RWPE1 (cell line): ENCODE data around the gene EOGT.

Source experiments
- CTCF ChIA-PET: fragments of 350-600 bp; sonication (Branson Sonifier 250); formaldehyde crosslinking; extraction: SDS; loops from one replicate; lab custom pipeline; 2021; lab: Yijun Ruan, JAX
- POLR2A ChIA-PET: fragments of 400-600 bp; formaldehyde crosslinking; extraction: SDS; loops from one replicate; lab custom pipeline; 2020; ENCODE audit warnings: antibody characterized with exemption; ENCODE audit not compliant: low non-redundant PET; lab: Yijun Ruan, JAX
- DNase-seq: peaks from one replicate; pipeline ENCODE4 v3.0.0; 2012; ENCODE audit warnings: low spot score
- H3K27ac ChIP-seq: fragments of 450-650 bp; 2 replicates; pipeline ENCODE4 v1.5.1; 2017
- TF ChIP-seq, protein P1 (sequence below): fragments of 450-650 bp; conservative IDR thresholded peaks from 2 replicates; pipeline ENCODE4 v1.5.1; 2017; ENCODE audit warnings: low read depth, mild to moderate bottlenecking

The EOGT gene

GRCh38 chr3:69011096-69011730 lies 2.3 kb downstream of the EOGT start:
- DNase-seq, result no peak
- no peak overlapping the region for H3K27ac ChIP-seq
- ChIA-PET POLR2A (no interaction called here), CTCF (no interaction called here)
- TF ChIP-seq, protein P1, sequence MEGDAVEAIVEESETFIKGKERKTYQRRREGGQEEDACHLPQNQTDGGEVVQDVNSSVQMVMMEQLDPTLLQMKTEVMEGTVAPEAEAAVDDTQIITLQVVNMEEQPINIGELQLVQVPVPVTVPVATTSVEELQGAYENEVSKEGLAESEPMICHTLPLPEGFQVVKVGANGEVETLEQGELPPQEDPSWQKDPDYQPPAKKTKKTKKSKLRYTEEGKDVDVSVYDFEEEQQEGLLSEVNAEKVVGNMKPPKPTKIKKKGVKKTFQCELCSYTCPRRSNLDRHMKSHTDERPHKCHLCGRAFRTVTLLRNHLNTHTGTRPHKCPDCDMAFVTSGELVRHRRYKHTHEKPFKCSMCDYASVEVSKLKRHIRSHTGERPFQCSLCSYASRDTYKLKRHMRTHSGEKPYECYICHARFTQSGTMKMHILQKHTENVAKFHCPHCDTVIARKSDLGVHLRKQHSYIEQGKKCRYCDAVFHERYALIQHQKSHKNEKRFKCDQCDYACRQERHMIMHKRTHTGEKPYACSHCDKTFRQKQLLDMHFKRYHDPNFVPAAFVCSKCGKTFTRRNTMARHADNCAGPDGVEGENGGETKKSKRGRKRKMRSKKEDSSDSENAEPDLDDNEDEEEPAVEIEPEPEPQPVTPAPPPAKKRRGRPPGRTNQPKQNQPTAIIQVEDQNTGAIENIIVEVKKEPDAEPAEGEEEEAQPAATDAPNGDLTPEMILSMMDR, result no peak

DNA sequence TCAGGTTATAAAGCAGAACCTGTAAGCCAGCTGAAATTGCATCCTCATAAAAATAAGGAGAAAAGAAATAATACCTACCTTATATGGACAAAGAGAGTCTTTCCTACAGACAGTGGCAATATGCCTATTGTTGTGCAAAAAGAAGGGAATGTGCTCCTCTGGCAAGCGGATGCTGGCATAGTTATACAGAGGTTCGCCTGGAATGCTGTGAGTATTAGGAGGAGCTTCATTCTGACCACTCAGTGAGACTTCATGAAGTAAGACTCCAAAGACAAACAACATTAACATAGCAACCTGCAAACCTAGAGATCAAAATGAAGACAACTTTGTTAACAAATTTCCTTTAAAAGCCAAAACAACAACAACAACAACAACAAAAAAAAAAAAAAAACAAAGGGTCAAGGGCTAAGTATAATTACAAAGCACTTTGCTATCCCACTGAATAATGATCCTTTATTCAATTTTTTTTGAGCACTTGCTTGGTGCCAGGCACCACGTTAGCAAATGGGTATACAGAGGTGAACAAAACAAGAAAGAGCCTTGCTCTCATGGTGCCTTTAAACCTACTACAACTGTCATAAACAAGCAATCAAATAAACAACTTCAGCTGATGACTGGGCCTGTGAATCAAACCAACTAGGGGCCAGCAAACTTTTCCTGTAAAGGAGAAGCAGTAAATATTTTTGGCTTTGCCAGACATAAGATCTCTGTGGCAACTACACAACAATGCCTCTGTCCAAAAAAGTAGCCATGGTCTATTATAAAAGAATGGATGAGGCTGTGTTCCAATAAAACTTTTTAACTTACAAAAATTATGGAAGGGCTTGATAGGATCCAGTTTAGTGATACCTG lies 3.7 kb downstream of the EOGT start:
- TF ChIP-seq, protein P1, result no peak
- DNase-seq, result no peak
- H3K27ac ChIP-seq, result no peak overlapping the region
- ChIA-PET POLR2A (no interaction called here), CTCF (no interaction called here)

- POLR2A ChIA-PET, result no interaction called here
- CTCF ChIA-PET, result no interaction called here
- DNase-seq, result no peak
- TF ChIP-seq, protein P1, result no peak
- H3K27ac ChIP-seq, result no peak overlapping the region
Measured at GRCh38 chr3:69008980-69009379, 4.5 kb downstream of the EOGT start.

DNA sequence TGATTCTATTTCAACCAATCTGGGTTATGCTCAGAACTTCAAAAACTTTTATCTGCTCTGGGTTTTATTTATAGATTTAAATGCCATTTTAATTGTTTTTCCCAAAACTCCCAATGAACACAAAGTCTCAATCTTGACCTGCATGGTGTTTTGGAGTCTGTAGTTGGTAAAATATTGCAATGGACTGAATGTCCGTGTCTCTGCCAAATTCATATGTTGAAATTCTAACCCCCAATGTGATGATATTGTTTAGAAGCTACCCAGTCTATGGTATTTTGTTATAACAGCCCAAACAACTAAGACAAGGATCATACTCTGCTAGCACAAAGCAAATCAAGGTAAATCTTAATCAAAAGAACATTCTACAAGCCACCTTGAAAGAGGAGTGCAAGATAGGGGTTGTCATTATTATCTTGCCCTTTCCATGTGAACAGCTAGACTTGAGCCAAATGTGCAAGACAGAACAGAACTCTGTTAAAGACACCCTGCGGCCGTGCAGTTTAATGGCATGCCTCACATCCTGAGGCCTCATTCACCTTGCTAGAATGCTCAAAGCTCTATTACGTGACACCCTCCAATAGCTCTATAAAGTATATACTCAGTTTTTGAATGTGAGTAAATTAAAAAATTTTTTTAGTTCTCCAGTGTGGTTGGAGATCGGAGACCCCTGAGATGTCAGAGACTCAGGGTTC lies 7.5 kb downstream of the EOGT start:
- peak; percentile 16 for DNase-seq
- ChIA-PET POLR2A (no interaction called here), CTCF (no interaction called here)
- H3K27ac ChIP-seq, result no peak overlapping the region
- TF ChIP-seq, protein P1, result no peak

GRCh38 chr3:69005071-69005790 lies 8.3 kb downstream of the EOGT start:
- ChIA-PET POLR2A (no interaction called here), CTCF (no interaction called here)
- no peak overlapping the region for H3K27ac ChIP-seq
- TF ChIP-seq, protein P1, result no peak
- no peak for DNase-seq

GRCh38 chr3:69004138-69004537 lies 9.3 kb downstream of the EOGT start:
- TF ChIP-seq, protein P1, result no peak
- ChIA-PET POLR2A (no interaction called here), CTCF (no interaction called here)

More at GRCh38 chr3:69004138-69004537, 9.3 kb downstream of the EOGT start:
- no peak overlapping the region for H3K27ac ChIP-seq
- no peak for DNase-seq
